ENCODE results near the gene NPAP1. TPM values are rescaled to one million over a fixed set of nuclear protein-coding genes. Genes with fewer than 3 reads are reported as not detected.
"Not testable (repeated sequence)": the region's sequence is repeated elsewhere in the genome, so short reads cannot be mapped to it uniquely, and the experiment has no call there.

The NPAP1 gene
- total RNA-seq, 4 donors from 2014 or later: 0.15 TPM; not detected in 3

DNA sequence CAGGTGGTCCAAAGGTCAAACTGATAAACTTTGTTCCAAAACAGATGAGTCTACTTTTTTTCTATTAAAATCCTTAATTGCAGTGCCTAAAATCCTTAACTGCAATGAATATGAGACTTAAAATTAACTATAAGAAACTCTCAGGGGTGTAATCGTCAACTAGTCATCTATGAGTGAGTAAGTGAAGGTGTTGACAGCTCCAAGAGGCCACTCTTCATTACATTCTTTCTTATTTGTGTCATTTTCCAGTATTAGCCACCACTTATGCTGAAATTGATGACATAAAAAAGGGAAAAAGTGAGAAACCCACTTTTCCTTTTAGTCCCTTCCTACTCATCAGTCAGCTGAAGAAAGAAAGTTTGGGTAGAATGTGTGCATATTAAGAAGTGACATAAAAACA is 12.6 kb upstream of the NPAP1 start:
- no peak for TF ChIP-seq EP300 (IDR thresholded peaks at IDR 0.05)
- TF ChIP-seq, protein P1, sequence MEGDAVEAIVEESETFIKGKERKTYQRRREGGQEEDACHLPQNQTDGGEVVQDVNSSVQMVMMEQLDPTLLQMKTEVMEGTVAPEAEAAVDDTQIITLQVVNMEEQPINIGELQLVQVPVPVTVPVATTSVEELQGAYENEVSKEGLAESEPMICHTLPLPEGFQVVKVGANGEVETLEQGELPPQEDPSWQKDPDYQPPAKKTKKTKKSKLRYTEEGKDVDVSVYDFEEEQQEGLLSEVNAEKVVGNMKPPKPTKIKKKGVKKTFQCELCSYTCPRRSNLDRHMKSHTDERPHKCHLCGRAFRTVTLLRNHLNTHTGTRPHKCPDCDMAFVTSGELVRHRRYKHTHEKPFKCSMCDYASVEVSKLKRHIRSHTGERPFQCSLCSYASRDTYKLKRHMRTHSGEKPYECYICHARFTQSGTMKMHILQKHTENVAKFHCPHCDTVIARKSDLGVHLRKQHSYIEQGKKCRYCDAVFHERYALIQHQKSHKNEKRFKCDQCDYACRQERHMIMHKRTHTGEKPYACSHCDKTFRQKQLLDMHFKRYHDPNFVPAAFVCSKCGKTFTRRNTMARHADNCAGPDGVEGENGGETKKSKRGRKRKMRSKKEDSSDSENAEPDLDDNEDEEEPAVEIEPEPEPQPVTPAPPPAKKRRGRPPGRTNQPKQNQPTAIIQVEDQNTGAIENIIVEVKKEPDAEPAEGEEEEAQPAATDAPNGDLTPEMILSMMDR (IDR thresholded peaks at IDR 0.05): no peak
- TF ChIP-seq POLR2A (IDR thresholded peaks at IDR 0.05): no peak
- no peak for TF ChIP-seq POLR2AphosphoS5 (IDR thresholded peaks at IDR 0.05)
- no peaks in the 10 kb centered on the region for H3K27me3 ChIP-seq
- no peaks in the 10 kb centered on the region for H3K4me1 ChIP-seq
- 50 to 58% methylated on average over 1 of the region's 1 CpG for WGBS, 2 donors (ENCODE audit: low coverage in 1 of 2)
- no peak for ATAC-seq
- H3K4me3 ChIP-seq: no peak overlapping the region
- H3K27ac ChIP-seq: no peak overlapping the region
- H3K36me3 ChIP-seq: no peaks in the 10 kb centered on the region
- no peaks in the 10 kb centered on the region for H3K9me3 ChIP-seq

DNA sequence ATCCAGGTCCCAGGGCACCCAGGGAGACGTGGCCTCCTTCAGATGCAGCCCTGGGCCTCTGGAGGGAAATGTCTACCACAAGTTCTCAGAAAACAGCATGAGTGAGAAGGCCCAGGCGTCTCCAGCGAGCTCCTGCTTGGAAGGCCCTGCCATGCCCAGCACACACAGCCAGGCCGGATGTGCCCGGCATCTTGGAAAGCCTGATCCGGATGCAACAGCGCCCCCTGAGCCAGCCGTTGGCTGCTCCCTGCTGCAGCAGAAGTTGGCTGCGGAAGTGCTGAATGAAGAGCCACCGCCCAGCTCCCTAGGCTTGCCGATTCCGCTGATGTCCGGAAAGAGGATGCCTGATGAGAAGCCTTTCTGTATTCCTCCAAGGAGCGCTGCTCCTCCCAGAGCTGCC is 856 bp downstream of the NPAP1 start:
- no peak overlapping the region for H3K27ac ChIP-seq

DNA sequence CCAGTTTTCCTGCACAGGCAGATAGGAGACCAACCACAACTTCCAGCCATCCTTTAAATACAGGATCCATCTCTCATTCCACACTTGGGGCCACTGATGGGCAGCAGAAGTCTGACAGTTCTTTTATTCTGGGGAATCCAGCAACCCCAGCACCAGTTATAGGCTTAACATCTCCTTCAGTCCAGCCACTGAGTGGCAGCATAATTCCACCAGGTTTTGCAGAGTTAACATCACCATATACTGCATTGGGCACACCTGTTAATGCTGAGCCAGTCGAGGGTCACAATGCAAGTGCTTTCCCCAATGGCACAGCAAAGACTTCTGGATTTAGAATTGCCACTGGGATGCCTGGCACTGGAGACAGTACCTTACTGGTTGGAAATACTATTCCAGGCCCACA is 2.9 kb downstream of the NPAP1 start:
- TF ChIP-seq EP300 (IDR thresholded peaks at IDR 0.05) (no peak), POLR2A (IDR thresholded peaks at IDR 0.05) (no peak), POLR2AphosphoS5 (IDR thresholded peaks at IDR 0.05) (no peak)
- TF ChIP-seq, protein P1 (IDR thresholded peaks at IDR 0.05): no peak
- Histone ChIP-seq H3K4me3 (no peak overlapping the region), H3K4me1 (no peaks in the 10 kb centered on the region), H3K27ac (no peak overlapping the region), H3K27me3 (no peaks in the 10 kb centered on the region), H3K36me3 (no peaks in the 10 kb centered on the region), H3K9me3 (peaks cover 0 to 18% (median 0%) of the 10 kb centered on the region in 3 donors)
- WGBS, 2 donors (ENCODE audit: low coverage in 1 of 2): no CpG with 5 or more reads among the region's 1 CpG
- ATAC-seq: no peak

More for the DNA sequence above, 856 bp downstream of the NPAP1 start:
- WGBS, 2 donors (ENCODE audit: low coverage in 1 of 2): no CpG with 5 or more reads among the region's 14 CpGs
- H3K36me3 ChIP-seq: no peaks in the 10 kb centered on the region
- peaks cover 0 to 18% (median 0%) of the 10 kb centered on the region in 3 donors for H3K9me3 ChIP-seq
- no peak for TF ChIP-seq POLR2A (IDR thresholded peaks at IDR 0.05)
- no peak for TF ChIP-seq EP300 (IDR thresholded peaks at IDR 0.05)
- TF ChIP-seq, protein P1 (IDR thresholded peaks at IDR 0.05): no peak
- TF ChIP-seq POLR2AphosphoS5 (IDR thresholded peaks at IDR 0.05): no peak
- no peaks in the 10 kb centered on the region for H3K4me1 ChIP-seq
- ATAC-seq: no peak
- H3K27me3 ChIP-seq: no peaks in the 10 kb centered on the region
- H3K4me3 ChIP-seq: no peak overlapping the region

DNA sequence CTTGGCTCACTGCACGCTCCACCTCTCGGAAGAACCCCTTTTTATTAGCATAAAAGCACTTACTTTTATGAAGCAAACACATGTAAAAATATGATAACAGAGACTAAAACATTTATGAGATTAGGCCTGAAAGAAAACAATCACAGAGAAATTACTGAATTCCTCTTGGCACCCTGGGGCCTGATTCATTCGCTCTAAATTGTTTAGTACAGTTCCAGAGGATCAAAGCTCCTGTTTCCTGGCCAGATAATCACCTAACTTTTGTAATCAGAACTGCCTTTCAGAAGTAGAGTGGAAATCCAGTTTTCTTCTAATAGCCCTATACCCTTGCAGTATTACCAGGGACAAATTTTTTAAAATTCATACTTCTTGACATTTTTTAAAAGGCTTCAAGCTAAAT is 6.4 kb downstream of the NPAP1 start:
- Histone ChIP-seq H3K27ac (no peak overlapping the region), H3K27me3 (no peaks in the 10 kb centered on the region), H3K4me1 (no peaks in the 10 kb centered on the region), H3K9me3 (no peaks in the 10 kb centered on the region), H3K36me3 (no peaks in the 10 kb centered on the region), H3K4me3 (no peak overlapping the region)
- no peak for ATAC-seq
- TF ChIP-seq, protein P1 (IDR thresholded peaks at IDR 0.05): no peak
- TF ChIP-seq POLR2AphosphoS5 (IDR thresholded peaks at IDR 0.05) (no peak), POLR2A (IDR thresholded peaks at IDR 0.05) (no peak), EP300 (IDR thresholded peaks at IDR 0.05) (no peak)
- WGBS, 2 donors (ENCODE audit: low coverage in 1 of 2): 60 to 67% methylated on average over 3 of the region's 3 CpGs

DNA sequence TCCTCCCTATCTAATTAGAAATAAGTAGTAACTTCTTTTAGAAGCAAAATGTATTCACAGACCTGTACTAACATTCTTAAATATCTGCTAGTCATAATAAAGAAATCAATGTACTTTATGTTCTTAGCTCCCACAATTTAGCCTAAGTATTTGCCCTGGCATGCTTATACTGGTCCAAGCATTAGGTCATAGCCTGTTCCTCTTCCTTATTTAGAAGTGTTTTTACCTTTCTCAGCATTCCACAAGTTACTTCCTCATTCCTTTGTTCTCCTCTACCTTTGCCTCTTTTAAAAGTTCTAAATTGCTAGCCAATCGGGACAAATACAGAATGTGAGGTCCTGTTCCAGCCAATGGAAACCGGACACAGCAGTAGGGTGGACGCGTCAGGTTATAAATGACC is 7.3 kb downstream of the NPAP1 start:
- not testable (repeated sequence) for H3K4me3 ChIP-seq, H3K27ac ChIP-seq, ATAC-seq, H3K27me3 ChIP-seq, H3K4me1 ChIP-seq, H3K9me3 ChIP-seq, H3K36me3 ChIP-seq
- WGBS, 2 donors (ENCODE audit: low coverage in 1 of 2): 86 to 92% methylated on average over 2 to 4 of the region's 4 CpGs

All from gastroesophageal sphincter (tissue), 4 donors.